ENCODE results near the gene SLC6A9.

GRCh38 chr1:43982241-43982640 is 49.0 kb downstream of the SLC6A9 start:
- TF ChIP-seq, protein P1, sequence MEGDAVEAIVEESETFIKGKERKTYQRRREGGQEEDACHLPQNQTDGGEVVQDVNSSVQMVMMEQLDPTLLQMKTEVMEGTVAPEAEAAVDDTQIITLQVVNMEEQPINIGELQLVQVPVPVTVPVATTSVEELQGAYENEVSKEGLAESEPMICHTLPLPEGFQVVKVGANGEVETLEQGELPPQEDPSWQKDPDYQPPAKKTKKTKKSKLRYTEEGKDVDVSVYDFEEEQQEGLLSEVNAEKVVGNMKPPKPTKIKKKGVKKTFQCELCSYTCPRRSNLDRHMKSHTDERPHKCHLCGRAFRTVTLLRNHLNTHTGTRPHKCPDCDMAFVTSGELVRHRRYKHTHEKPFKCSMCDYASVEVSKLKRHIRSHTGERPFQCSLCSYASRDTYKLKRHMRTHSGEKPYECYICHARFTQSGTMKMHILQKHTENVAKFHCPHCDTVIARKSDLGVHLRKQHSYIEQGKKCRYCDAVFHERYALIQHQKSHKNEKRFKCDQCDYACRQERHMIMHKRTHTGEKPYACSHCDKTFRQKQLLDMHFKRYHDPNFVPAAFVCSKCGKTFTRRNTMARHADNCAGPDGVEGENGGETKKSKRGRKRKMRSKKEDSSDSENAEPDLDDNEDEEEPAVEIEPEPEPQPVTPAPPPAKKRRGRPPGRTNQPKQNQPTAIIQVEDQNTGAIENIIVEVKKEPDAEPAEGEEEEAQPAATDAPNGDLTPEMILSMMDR (conservative IDR thresholded peaks at IDR 0.05 in 1 of 2, IDR thresholded peaks at IDR 0.05 in 1 of 2; ENCODE audit: extremely low read depth in 1 of 2, insufficient read depth in 1 of 2, low read depth in 1 of 2, low read length in 2 of 2) = no peak
- TF ChIP-seq EZH2 (IDR thresholded peaks at IDR 0.05; ENCODE audit: borderline replicate concordance, low read length) = no peak
